ENCODE data around the gene MRPS18A. TPM values are rescaled to one million over a fixed set of nuclear protein-coding genes. Genes with fewer than 3 reads are reported as not detected.
A peak's percentile ranks its signal among the peaks of the same experiment; 100 is the strongest.

Gene MRPS18A
- total and polyA plus RNA-seq, 9 of the 15 experiments (the other 6 are each of a cell fraction or from before 2014, with no cell fraction given), result 87.5 to 243 (median 125) TPM

DNA sequence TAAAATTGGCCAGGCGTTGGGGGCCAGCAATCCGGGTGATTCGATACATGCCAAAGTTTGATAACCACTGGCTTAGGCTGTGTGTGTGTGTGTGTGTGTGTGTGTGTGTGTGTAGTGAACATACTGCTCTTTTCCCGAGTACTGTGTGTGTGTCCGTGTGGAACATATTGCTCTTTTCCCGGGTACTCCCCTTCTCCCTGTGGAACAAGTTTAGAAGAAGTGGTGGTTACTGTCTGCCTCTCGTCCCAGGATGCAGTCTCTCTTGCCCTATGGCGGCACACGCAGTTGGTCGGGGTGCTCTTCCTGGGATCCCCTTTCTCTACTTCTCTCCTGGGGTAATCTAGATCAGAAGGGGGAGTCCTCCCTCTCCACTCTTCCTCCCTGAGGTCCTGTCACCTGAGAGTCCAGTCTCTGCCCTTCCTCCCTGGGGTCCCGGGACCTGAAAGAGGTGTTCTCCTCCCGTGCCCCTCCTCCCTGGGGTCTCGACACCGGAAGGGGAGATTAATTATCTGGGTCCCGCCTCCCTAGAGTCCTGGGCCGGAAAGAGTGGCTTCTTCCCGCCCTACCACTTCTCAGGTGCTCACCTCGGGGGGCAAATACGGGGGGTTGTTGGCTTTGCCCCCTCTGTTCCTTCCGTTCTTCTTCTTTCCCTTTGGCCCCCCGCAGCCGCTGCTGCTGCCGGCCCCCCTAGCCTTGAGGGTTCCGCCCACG is 59.0 kb downstream of the MRPS18A start:
- DNase-seq (ENCODE audit: extremely low read depth in 1 of 4, low spot score in 3 of 4) (peak; percentile 77 to 89 (median 86)), ATAC-seq (peak; percentile 56), FAIRE-seq (no peak)
- peak overlapping the region; percentile 98 for H3K4me2 ChIP-seq (ENCODE audit: insufficient read depth, low read length)
- POLR2A ChIA-PET, result interaction anchor here (0.6 to 11.8 kb wide), 47 partner anchors 9 to 708 kb away, joined by 3 to 206 read pairs (median 5); partner anchors contain the start of genes POLH, POLR1C, RSPH9 and VEGFA
- peak overlapping the region; percentile 99 for H3K27ac ChIP-seq (ENCODE audit: extremely low read depth, low read depth, low read length)
- H3K9ac ChIP-seq (ENCODE audit: insufficient read depth in 1 of 2, low read depth in 2 of 2, low read length in 2 of 2), result peak overlapping the region; percentile 92 to 99
- no peaks in the 10 kb centered on the region; a peak in 1 of 5 replicates for H3K27me3 ChIP-seq (ENCODE audit: control insufficient read depth in 2 of 2, insufficient read depth in 2 of 2, low read length in 2 of 2)
- peak overlapping the region; percentile 32 for H2AFZ ChIP-seq (ENCODE audit: low read depth, low read length)
- WGBS (ENCODE audit: insufficient coverage, low coverage, missing lambda C conversion rate), result 0% methylated on average over 18 of the region's 25 CpGs
- CTCF ChIA-PET (ENCODE audit: low intra/inter-chr PET ratio), result no interaction called here
- no peaks in the 10 kb centered on the region for H4K20me1 ChIP-seq (replicated peaks; ENCODE audit: control insufficient read depth, insufficient read depth, low read length)
- intact Hi-C loops (cut with micrococcal nuclease) (loop anchor here (2.0 to 5.0 kb wide), 3 partner anchors 39 to 499 kb away; partner anchors contain the start of genes MRPL14, POLH, TMEM63B and XPO5), in situ Hi-C loops (cut with MboI) (no loop called here)
- no peaks in the 10 kb centered on the region for H3K9me3 ChIP-seq (replicated peaks; ENCODE audit: control insufficient read depth, insufficient read depth, low read depth, low read length)
- peaks cover 39 to 54% of the 10 kb centered on the region in 2 experiments for H3K4me1 ChIP-seq (replicated peaks in 1 of 2; ENCODE audit: control insufficient read depth in 2 of 2, insufficient read depth in 2 of 2, low read length in 2 of 2)
- H3K36me3 ChIP-seq (ENCODE audit: control insufficient read depth, insufficient read depth, low read length), result peaks cover 40% of the 10 kb centered on the region
- peaks cover 13% of the 10 kb centered on the region for H3K9me1 ChIP-seq (ENCODE audit: control insufficient read depth, insufficient read depth, low read length)
- H3K79me2 ChIP-seq (ENCODE audit: control insufficient read depth, insufficient read depth, low read length), result peaks cover 62% of the 10 kb centered on the region
- BruUV-seq (replicated peaks), result TSS peak; percentile 49
- peak overlapping the region; percentile 58 for H3K4me3 ChIP-seq
- no peak for TF ChIP-seq POLR2H (tag; IDR thresholded peaks at IDR 0.05; ENCODE audit: low read depth)
- TF ChIP-seq PRMT5 (CRISPR knock-in tag; IDR thresholded peaks at IDR 0.05), result 0 out of 2 replicates have a peak, but pooled peaks have one; percentile 26
- TF ChIP-seq MEIS2 (IDR thresholded peaks at IDR 0.05; ENCODE audit: partially characterized antibody), result peak; percentile 67
- TF ChIP-seq BRF1 (IDR thresholded peaks at IDR 0.05; ENCODE audit: borderline replicate concordance, extremely low read depth, insufficient read length), result no peak
- TF ChIP-seq IFI16 (CRISPR knock-in tag; IDR thresholded peaks at IDR 0.05), result no peak
- TF ChIP-seq, protein P1, sequence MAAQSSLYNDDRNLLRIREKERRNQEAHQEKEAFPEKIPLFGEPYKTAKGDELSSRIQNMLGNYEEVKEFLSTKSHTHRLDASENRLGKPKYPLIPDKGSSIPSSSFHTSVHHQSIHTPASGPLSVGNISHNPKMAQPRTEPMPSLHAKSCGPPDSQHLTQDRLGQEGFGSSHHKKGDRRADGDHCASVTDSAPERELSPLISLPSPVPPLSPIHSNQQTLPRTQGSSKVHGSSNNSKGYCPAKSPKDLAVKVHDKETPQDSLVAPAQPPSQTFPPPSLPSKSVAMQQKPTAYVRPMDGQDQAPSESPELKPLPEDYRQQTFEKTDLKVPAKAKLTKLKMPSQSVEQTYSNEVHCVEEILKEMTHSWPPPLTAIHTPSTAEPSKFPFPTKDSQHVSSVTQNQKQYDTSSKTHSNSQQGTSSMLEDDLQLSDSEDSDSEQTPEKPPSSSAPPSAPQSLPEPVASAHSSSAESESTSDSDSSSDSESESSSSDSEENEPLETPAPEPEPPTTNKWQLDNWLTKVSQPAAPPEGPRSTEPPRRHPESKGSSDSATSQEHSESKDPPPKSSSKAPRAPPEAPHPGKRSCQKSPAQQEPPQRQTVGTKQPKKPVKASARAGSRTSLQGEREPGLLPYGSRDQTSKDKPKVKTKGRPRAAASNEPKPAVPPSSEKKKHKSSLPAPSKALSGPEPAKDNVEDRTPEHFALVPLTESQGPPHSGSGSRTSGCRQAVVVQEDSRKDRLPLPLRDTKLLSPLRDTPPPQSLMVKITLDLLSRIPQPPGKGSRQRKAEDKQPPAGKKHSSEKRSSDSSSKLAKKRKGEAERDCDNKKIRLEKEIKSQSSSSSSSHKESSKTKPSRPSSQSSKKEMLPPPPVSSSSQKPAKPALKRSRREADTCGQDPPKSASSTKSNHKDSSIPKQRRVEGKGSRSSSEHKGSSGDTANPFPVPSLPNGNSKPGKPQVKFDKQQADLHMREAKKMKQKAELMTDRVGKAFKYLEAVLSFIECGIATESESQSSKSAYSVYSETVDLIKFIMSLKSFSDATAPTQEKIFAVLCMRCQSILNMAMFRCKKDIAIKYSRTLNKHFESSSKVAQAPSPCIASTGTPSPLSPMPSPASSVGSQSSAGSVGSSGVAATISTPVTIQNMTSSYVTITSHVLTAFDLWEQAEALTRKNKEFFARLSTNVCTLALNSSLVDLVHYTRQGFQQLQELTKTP (IDR thresholded peaks at IDR 0.05; ENCODE audit: low read depth in 1 of 2, partially characterized antibody in 2 of 2), result peak; percentile 87 to 96
- TF ChIP-seq MECOM (CRISPR knock-in tag; IDR thresholded peaks at IDR 0.05), result no peak
- TF ChIP-seq, protein P2, sequence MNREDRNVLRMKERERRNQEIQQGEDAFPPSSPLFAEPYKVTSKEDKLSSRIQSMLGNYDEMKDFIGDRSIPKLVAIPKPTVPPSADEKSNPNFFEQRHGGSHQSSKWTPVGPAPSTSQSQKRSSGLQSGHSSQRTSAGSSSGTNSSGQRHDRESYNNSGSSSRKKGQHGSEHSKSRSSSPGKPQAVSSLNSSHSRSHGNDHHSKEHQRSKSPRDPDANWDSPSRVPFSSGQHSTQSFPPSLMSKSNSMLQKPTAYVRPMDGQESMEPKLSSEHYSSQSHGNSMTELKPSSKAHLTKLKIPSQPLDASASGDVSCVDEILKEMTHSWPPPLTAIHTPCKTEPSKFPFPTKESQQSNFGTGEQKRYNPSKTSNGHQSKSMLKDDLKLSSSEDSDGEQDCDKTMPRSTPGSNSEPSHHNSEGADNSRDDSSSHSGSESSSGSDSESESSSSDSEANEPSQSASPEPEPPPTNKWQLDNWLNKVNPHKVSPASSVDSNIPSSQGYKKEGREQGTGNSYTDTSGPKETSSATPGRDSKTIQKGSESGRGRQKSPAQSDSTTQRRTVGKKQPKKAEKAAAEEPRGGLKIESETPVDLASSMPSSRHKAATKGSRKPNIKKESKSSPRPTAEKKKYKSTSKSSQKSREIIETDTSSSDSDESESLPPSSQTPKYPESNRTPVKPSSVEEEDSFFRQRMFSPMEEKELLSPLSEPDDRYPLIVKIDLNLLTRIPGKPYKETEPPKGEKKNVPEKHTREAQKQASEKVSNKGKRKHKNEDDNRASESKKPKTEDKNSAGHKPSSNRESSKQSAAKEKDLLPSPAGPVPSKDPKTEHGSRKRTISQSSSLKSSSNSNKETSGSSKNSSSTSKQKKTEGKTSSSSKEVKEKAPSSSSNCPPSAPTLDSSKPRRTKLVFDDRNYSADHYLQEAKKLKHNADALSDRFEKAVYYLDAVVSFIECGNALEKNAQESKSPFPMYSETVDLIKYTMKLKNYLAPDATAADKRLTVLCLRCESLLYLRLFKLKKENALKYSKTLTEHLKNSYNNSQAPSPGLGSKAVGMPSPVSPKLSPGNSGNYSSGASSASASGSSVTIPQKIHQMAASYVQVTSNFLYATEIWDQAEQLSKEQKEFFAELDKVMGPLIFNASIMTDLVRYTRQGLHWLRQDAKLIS (CRISPR knock-in tag; IDR thresholded peaks at IDR 0.05), result peak; percentile 10; the same call in 1 of the 2 replicates
- TF ChIP-seq ZNF561 (CRISPR knock-in tag; conservative IDR thresholded peaks at IDR 0.05), result peak; percentile 19; the same call in 1 of the 2 replicates
- no peak for TF ChIP-seq POLR3G (IDR thresholded peaks at IDR 0.05; ENCODE audit: extremely low read depth, insufficient read length, insufficient replicate concordance)
- TF ChIP-seq TEAD1 (CRISPR knock-in tag; IDR thresholded peaks at IDR 0.05), result peak; percentile 1 to 51; a peak in 2 of 4 replicates
- peak; percentile 0 for TF ChIP-seq RBM22 (IDR thresholded peaks at IDR 0.05; ENCODE audit: low read depth, low read length, poor library complexity, severe bottlenecking)
- no peak for TF ChIP-seq ZNF764 (CRISPR knock-in tag; IDR thresholded peaks at IDR 0.05; ENCODE audit: low read depth)
